NCI-H748 (cell line): ENCODE results near the gene MOB3A.
"Not testable (repeated sequence)": the region's sequence is repeated elsewhere in the genome, so short reads cannot be mapped to it uniquely, and the experiment has no call there.

Experiments used
- DNase-seq: peaks from one replicate; lab custom pipeline; 2025; ENCODE audit not compliant: unreplicated experiment; lab: John Stamatoyannopoulos, UW

Gene MOB3A

DNA sequence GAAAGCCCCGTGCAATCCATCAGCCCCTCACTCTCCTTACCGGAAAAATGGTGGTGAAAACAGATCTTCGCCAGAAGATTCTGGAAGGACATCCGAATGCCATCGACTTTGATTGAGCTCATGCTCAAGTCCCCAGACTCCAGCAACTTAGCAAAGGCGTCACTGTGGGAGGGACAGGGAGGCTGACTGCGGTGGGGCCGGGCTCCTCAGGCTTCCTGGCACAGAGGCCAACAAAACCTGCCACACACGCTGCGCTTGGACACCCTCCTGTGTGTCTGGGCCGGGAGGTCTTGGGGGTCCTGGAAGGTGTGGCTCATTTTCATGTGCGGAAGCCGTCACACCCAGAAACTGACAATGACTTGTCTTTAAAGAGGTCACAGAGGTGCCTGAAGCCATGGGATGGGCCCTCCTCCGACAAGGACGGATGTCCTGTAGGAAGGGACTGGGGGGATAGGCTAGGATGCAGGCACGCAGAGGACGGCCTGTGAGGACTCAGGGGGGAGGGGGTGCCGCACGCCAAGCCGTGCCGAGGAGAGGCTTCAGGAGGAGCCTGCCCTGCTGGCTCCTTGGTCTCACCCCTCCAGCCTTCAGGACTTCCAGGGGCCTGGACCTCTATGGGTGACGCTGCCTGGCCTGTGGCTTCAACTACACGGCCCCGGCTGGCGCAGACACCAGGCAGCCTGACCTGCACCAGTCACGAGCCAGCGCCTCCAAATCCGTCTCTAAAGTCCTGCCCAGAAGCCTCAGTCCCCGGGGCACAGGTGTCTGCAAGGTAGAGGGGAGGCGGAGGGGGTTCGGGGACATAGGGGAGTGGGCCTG, 13.1 kb upstream of the MOB3A start:
- DNase-seq: no peak

DNA sequence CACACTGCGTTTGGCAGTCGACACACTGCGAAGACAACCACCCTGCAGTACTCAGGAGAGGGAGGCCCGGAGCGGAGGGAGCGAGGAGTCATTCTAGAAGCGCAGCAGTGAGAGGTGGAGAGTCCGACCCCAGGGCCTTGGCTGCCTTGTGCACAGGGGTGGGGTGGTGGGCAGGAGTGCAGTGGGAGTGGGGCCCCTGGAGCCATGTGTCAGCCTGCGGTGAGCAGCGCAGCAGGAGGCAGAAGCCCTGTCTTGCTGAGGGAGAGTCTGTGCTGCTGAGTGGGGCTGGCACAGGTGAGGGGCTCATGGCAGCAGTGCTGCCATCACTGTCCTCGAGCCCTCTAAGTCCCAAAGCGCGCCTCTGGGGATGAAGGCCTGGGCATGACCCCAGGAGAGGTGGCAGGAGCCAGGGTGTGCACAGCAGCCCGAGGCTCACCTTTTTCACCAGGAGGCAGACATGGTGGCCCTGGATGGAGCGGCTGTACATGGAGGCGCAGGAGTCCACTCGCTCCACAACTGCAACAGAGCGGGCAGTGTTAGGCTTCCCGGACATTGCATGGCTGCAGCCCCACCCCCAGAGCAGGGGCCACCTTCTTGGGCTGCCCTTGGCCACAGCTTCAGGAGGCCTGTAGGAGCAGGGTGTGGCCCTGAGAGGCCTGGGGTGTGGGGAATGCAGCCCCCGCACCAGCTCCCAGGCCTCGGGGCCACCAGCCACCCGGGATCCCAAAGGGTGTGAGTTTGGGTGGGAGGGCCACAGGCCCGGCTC, 12.3 kb upstream of the MOB3A start:
- no peak for DNase-seq

GRCh38 chr19:2103045-2103707, 7.0 kb upstream of the MOB3A start:
- no peak for DNase-seq

DNA sequence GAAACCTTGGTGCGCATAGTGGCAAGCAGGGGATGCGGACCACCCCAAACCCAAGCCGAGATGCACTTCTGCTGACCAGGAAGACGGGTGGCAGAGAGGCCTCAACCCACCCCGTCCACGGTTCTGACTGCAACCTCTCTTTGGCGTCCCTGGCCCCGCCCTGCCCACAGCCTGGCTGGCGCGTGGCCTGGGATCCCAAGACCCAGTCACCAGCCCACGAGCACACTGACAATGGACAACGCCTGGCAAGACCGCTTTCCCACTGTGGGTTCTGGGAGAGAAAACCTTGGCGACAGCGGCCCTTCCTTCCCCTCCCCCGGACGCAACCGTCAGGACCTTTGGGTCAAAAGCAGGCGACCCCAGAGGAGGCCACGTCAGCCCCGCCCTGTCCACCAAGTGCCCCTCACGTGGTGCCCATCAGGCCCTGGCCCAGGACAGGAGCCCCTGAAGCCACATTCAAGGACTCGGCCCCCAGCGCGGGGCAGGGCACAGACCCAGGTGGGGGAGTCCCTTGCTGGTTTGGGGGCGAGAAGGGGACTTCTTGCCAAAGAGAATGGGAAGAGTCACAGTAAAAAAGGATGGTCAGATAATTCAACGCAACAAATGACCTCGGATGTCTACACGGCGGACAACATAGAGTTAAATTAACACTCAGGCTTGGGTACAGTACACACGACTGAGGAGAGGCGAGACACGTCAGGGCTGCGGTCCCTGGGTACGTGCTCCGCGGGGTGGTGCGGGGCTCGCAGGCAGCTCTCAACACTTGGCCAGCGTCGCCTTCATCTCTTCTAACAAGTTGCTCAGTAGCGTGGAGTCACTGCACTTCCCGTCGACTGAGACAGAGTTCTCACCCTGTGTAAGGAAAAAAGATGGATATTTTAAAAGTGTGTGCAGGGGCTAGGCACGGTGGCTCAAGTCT, 5.5 kb upstream of the MOB3A start:
- DNase-seq: no peak

- DNase-seq: no peak
Measured at GRCh38 chr19:2100719-2101061, 4.6 kb upstream of the MOB3A start.

- no peak for DNase-seq
Measured at GRCh38 chr19:2099937-2100718, 4.0 kb upstream of the MOB3A start.

GRCh38 chr19:2099054-2099501, 3.0 kb upstream of the MOB3A start:
- DNase-seq: no peak

DNA sequence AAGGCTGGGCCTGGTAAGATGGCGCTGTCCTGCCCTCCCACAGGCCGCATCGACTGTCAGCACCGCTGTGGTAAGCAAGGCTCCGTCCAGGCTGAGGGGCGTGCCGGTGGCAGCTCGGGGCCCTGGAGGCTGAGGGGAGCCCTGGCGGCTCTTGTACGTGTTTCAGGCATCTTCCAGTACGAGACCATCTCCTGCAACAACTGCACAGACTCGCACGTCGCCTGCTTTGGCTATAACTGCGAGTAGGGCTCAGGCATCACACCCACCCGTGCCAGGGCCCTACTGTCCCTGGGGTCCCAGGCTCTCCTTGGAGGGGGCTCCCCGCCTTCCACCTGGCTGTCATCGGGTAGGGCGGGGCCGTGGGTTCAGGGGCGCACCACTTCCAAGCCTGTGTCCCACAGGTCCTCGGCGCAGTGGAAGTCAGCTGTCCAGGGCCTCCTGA, 1.8 kb upstream of the MOB3A start:
- DNase-seq: no peak

GRCh38 chr19:2097203-2097885, 1.2 kb upstream of the MOB3A start:
- peak; percentile 17 for DNase-seq

DNA sequence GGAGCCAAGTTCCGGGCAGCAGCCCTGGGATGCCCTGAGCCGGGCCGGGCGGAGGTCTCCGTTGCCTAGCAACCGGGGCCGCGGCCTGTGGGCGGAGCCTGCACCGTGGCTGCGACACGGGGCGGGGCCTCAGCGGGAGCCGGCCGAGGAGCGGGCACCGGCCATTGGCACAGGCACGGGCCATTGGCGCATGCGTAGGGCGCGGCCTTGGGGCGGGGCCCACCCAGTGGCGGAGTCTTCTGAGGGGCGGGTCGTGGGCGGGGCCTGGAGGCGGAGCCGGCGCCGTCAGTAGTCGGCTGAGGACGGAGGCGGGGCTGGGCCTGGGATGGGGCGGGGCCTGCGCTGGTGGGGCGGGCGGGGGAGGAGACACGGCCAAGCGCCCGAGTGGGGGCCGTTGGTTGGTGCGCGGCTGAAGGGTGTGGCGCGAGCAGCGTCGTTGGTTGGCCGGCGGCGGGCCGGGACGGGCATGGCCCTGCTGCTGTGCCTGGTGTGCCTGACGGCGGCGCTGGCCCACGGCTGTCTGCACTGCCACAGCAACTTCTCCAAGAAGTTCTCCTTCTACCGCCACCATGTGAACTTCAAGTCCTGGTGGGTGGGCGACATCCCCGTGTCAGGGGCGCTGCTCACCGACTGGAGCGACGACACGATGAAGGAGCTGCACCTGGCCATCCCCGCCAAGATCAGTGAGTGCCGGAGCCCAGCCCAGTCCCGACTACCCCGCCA, 515 bp upstream of the MOB3A start, which contains the start of gene IZUMO4:
TSS of gene IZUMO4 (plus strand) at position 436 of the 723 bp plus-strand sequence. CDS start at position 467, 31 bp downstream.
- DNase-seq: peak; percentile 95

- not testable (repeated sequence) for DNase-seq
Measured at GRCh38 chr19:2091926-2092525, 4.1 kb downstream of the MOB3A start.

GRCh38 chr19:2089727-2090053, 6.4 kb downstream of the MOB3A start:
- DNase-seq: no peak

- DNase-seq: peak; percentile 5
Measured at GRCh38 chr19:2089001-2089711, 7.0 kb downstream of the MOB3A start.

DNA sequence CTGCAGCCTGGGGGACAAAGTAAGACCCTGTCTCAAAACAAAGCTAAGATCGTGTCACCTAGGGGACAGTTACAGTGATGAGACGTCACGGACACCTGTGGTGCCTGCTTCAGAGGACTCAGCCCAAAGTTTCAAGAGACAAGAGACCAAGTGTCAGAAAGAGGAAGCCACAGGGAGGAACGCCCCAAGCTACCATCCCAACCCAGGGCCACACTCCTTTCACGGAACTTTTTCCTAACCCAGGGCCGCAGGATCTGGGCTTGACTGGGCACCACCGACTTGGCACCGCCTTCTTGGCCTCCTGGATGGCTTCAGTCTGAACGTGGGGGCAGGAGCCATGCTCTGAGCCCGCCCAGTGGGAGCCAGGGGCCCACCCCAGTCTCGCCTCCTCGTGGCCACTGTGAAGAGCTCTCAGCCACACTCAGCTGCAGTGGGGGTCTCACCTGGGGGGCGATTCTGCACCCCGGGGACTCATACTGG, 8.5 kb downstream of the MOB3A start:
- DNase-seq: no peak

GRCh38 chr19:2086695-2087620, 9.2 kb downstream of the MOB3A start:
- DNase-seq: not testable (repeated sequence)

DNA sequence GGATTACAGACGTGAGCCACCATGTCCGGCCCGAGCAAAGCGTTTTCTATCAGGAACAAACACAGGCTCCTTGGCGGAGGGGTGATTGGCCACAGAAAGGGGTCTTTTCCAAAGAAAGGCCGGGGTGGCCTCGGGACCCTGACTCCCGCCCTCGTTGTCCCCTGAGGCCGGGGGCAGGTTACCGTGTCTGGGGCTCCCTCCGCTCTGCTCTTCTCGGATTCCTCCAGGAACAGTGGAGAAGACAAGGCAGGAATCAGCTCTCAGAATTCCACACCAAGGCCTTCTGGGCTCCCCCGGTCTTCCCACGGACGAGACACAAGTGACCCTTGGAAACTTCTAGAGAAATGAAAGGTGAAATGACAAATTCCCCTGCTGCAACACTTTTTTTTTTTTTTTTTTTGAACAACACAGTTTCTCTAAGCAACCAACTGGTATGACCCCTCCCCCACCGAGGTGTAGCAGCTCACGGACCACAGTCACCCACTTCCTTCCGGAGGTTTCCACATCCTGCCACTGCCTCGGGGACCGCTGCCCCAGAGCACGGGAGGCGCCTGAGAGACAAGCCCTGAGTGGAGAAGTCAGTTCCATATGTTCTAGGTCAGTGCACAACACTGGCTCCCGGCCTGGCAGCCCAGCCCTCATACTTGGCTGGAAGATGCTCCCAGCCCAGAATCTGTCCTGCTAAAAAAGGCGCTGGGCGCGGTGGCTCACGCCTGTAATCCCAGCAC, 11.0 kb downstream of the MOB3A start:
- no peak for DNase-seq
